ENCODE results near the gene PCDHGA1.
A peak's percentile ranks its signal among the peaks of the same experiment; 100 is the strongest.

The PCDHGA1 gene

DNA sequence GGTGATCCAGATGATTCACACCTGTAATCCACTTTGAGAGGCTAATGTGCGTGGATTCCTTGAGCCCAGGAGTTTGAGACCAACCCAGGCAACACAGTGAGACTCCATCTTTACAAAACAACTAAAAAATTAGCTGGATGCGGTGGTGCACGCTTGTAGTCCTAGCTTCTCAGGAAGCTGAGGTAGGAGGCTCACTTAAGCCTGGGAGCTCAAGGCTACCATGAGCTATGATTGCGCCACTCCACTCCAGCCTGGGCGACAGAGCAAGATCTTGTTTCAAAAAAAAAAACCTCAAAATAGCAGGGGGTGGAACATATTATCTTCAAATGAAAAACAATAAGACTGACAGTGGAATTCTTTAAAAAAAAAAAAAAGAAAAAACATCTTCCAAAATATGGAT is 217.6 kb downstream of the PCDHGA1 start:
- DNase-seq, result no peak

GRCh38 chr5:141557681-141558136 is 227.4 kb downstream of the PCDHGA1 start:
- DNase-seq, result peak; percentile 82

DNA sequence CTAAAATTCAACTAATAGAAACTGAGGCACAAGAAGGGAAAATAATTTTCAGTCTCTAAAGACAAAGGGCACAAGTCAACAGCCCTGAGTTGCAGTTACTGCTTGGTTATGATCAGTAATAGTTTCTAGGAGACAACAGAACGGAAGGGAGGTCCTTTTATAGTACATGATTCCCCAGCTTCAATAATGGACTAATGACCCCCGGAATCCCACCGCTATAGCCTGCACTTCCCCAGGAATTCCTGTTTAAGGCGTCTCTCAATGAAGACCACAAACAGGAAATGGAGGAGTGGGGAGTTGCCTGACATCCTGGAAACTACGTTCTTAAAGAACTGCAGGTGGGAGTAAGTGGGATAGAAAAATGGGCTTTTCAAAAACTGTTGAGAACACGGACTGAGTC is 227.8 kb downstream of the PCDHGA1 start:
- no peak for DNase-seq

GRCh38 chr5:141559461-141559860 is 229.1 kb downstream of the PCDHGA1 start:
- no peak for DNase-seq

DNA sequence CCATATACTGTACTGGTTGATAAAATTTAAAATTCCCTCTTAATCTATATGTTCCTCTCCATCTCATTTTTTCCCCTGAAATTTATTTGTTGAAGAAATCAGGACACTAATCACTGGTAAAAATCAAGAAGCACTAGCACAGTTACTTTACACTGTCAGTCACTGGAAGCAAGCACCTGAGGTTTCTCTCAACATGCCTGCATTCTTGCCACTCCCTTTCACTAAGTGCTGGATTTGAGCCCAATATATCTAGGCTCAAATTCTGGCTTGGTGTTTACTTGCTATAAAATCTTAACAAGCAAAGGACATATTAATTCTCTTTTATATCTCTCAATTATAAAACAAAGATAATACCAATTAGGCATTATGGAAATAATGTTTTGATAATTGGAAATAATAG is 229.8 kb downstream of the PCDHGA1 start:
- peak; percentile 48 for DNase-seq

- peak; percentile 97 for DNase-seq
These were observed 230.6 kb downstream of the PCDHGA1 start for GRCh38 chr5:141560725-141561483.
